MM.1S (cell line): ENCODE data around the gene TSPAN32.

Experiments used
- DNase-seq: peaks from one replicate; pipeline ENCODE4 v3.0.0-alpha.2; 2015
- H2AFZ ChIP-seq: fragments of 300-600 bp; sonication (generic); 2 replicates; pipeline ENCODE4 v1.6.0; 2016; ENCODE audit warnings: antibody characterized with exemption, low read length
- H3F3A ChIP-seq: fragments of 300-600 bp; sonication (generic); 2 replicates; pipeline ENCODE4 v1.6.1; 2016; ENCODE audit warnings: mild to moderate bottlenecking, antibody characterized with exemption, low read length, moderate library complexity, mixed read lengths; ENCODE audit not compliant: insufficient read depth
- H3K27ac ChIP-seq: fragments of 300-600 bp; sonication (generic); 2 replicates; pipeline ENCODE4 v1.5.1; 2016; ENCODE audit warnings: mild to moderate bottlenecking, low read length
- H3K27me3 ChIP-seq: fragments of 300-600 bp; sonication (generic); replicated peaks from 2 replicates; pipeline ENCODE4 v1.6.0; 2016; ENCODE audit warnings: low read length; ENCODE audit not compliant: insufficient read depth
- H3K36me3 ChIP-seq: fragments of 300-600 bp; sonication (generic); replicated peaks from 2 replicates; pipeline ENCODE4 v1.6.1; 2016; ENCODE audit warnings: mild to moderate bottlenecking, low read length, mixed read lengths; ENCODE audit not compliant: insufficient read depth
- H3K4me1 ChIP-seq: fragments of 300-600 bp; sonication (generic); 2 replicates; pipeline ENCODE4 v1.6.1; 2016; ENCODE audit warnings: low read length, mixed read lengths
- H3K4me2 ChIP-seq: fragments of 300-600 bp; sonication (generic); 2 replicates; pipeline ENCODE4 v1.6.0; 2016; ENCODE audit warnings: low read depth, low read length
- H3K4me3 ChIP-seq: fragments of 300-600 bp; sonication (generic); 2 replicates; pipeline ENCODE4 v1.5.1; 2016; ENCODE audit warnings: low read length, mixed read lengths
- H3K79me2 ChIP-seq: fragments of 300-600 bp; sonication (generic); 2 replicates; pipeline ENCODE4 v1.6.1; 2016; ENCODE audit warnings: mixed run types, low read length, mixed read lengths
- H3K9ac ChIP-seq: fragments of 300-600 bp; sonication (generic); 2 replicates; pipeline ENCODE4 v1.6.1; 2016; ENCODE audit warnings: low read length, mixed read lengths
- H3K9me2 ChIP-seq: fragments of 300-600 bp; sonication (generic); replicated peaks from 2 replicates; pipeline ENCODE4 v1.6.1; 2016; ENCODE audit warnings: mild to moderate bottlenecking, low read length, mixed read lengths; ENCODE audit not compliant: insufficient read depth
- H3K9me3 ChIP-seq: fragments of 300-600 bp; sonication (generic); replicated peaks from 2 replicates; pipeline ENCODE4 v1.6.1; 2016; ENCODE audit warnings: mild to moderate bottlenecking, low read length, mixed read lengths; ENCODE audit not compliant: insufficient read depth
- H4K20me1 ChIP-seq: fragments of 300-600 bp; sonication (generic); 2 replicates; pipeline ENCODE4 v1.6.1; 2016; ENCODE audit warnings: mild to moderate bottlenecking, low read length, moderate library complexity, mixed read lengths; ENCODE audit not compliant: insufficient read depth
- CTCF ChIP-seq: fragments of 300-600 bp; sonication (generic); IDR thresholded peaks from 2 replicates; pipeline ENCODE4 v1.5.1; 2016; ENCODE audit warnings: antibody characterized with exemption, low read length, mixed read lengths
- EZH2 ChIP-seq: fragments of 300-600 bp; sonication (generic); optimal IDR thresholded peaks from 2 replicates; pipeline ENCODE3; 2017; ENCODE audit warnings: low read depth, mild to moderate bottlenecking, antibody characterized with exemption, low read length, mixed read lengths
- EZH2phosphoT487 ChIP-seq: fragments of 300-600 bp; sonication (generic); IDR thresholded peaks from 2 replicates; pipeline ENCODE4 v1.6.1; 2018; ENCODE audit warnings: antibody characterized with exemption, low read length

TSPAN32 gene

GRCh38 chr11:2367266-2368160 is 65.7 kb downstream of the TSPAN32 start:
- Histone ChIP-seq H3K4me2 (no peak overlapping the region), H3K27ac (no peak overlapping the region), H3K4me1 (no peaks in the 10 kb centered on the region), H3K4me3 (no peak overlapping the region), H3K79me2 (no peaks in the 10 kb centered on the region), H3K36me3 (no peaks in the 10 kb centered on the region), H3K9me3 (no peaks in the 10 kb centered on the region), H3K27me3 (peaks cover 99% of the 10 kb centered on the region), H3K9me2 (no peaks in the 10 kb centered on the region), H2AFZ (no peak overlapping the region), H3F3A (no peaks in the 10 kb centered on the region), H4K20me1 (no peaks in the 10 kb centered on the region), H3K9ac (no peak overlapping the region)
- no peak for TF ChIP-seq EZH2phosphoT487
- no peak for TF ChIP-seq CTCF
- no peak for TF ChIP-seq EZH2
- no peak for DNase-seq
